CD4-positive, alpha-beta T cell (primary cell): ENCODE data around the gene CALR. TPM values are rescaled to one million over a fixed set of nuclear protein-coding genes. Genes with fewer than 3 reads are reported as not detected.
"Not testable (repeated sequence)": the region's sequence is repeated elsewhere in the genome, so short reads cannot be mapped to it uniquely, and the experiment has no call there.

Source experiments
- ATAC-seq: fragments of 200-7000 bp; cut with Tn5 transposase; one replicate; pipeline ENCODE4 v1.10.0; 2022; ENCODE audit warnings: mild to moderate bottlenecking; ENCODE audit not compliant: poor library complexity
- CTCF ChIA-PET: fragments of 350-600 bp; sonication (Branson Sonifier 250); formaldehyde crosslinking; loops from one replicate; lab custom pipeline; 2021; ENCODE audit warnings: antibody characterized with exemption, inconsistent platforms; lab: Charles Lee
- POLR2A ChIA-PET: fragments of 350-600 bp; sonication (Branson Sonifier 250); formaldehyde crosslinking; loops from one replicate; lab custom pipeline; 2021; ENCODE audit warnings: antibody characterized with exemption, inconsistent platforms; lab: Charles Lee
- DNase-seq, 14 experiments: peaks; one replicate each; pipeline ENCODE4 v3.0.0-alpha.2; 2013 to 2020; ENCODE audit warnings: mixed read lengths in 2 of 14
- H3K27ac ChIP-seq, 2 donors: one replicate each; pipeline versions ENCODE4 v1.5.1 to v1.7.0; 2013; ENCODE audit warnings: low read length in 2 of 2, low read depth in 1 of 2, mild to moderate bottlenecking in 1 of 2
- H3K27me3 ChIP-seq, 2 experiments: 1 replicate in 1 of 2; 2 replicates in 1 of 2; pipeline versions ENCODE4 v1.6.1 to v1.7.0; 2013; ENCODE audit warnings: low read length in 2 of 2, control low read depth in 1 of 2, mild to moderate bottlenecking in 1 of 2, moderate library complexity in 1 of 2; ENCODE audit not compliant: insufficient read depth in 2 of 2, control insufficient read depth in 1 of 2
- H3K36me3 ChIP-seq: one replicate; pipeline ENCODE4 v1.6.1; 2013; ENCODE audit warnings: low read length, control low read depth; ENCODE audit not compliant: insufficient read depth
- H3K4me1 ChIP-seq: one replicate; pipeline ENCODE4 v1.6.1; 2013; ENCODE audit warnings: low read length, control low read depth; ENCODE audit not compliant: insufficient read depth
- H3K4me3 ChIP-seq: one replicate; pipeline ENCODE4 v1.5.1; 2013; ENCODE audit warnings: mild to moderate bottlenecking, low read length, moderate library complexity
- H3K9me3 ChIP-seq, 2 experiments: 1 replicate in 1 of 2; 2 replicates in 1 of 2; pipeline versions ENCODE4 v1.6.1 to v1.7.0; 2013; ENCODE audit warnings: low read length in 2 of 2, mild to moderate bottlenecking in 2 of 2, control low read depth in 1 of 2, moderate library complexity in 1 of 2; ENCODE audit not compliant: control insufficient read depth in 1 of 2, insufficient read depth in 1 of 2
- H3K27ac Mint-ChIP-seq: one replicate; pipeline ENCODE4 v1.8.0; 2020; ENCODE audit warnings: mixed read lengths
- H3K27me3 Mint-ChIP-seq: one replicate; pipeline ENCODE4 v1.8.0; 2021; ENCODE audit warnings: mixed read lengths
- H3K36me3 Mint-ChIP-seq: one replicate; pipeline ENCODE4 v1.8.0; 2021; ENCODE audit warnings: low read depth, mixed read lengths
- H3K4me1 Mint-ChIP-seq: one replicate; pipeline ENCODE4 v1.8.0; 2021; ENCODE audit warnings: low read depth, mixed read lengths
- H3K4me3 Mint-ChIP-seq: one replicate; pipeline ENCODE4 v1.8.0; 2020; ENCODE audit warnings: mild to moderate bottlenecking, mixed read lengths
- H3K9me3 Mint-ChIP-seq: one replicate; pipeline ENCODE4 v1.8.0; 2020; ENCODE audit warnings: mixed read lengths
- intact Hi-C, 2 experiments: fragments of 100-400 bp; cut with DNase I in 1 of 2; cut with micrococcal nuclease in 1 of 2; formaldehyde crosslinking; loops; one replicate each; pipeline versions ENCODE4 v1.15.1 to v1.9.0; 2023 to 2025; cut with DNase I, micrococcal nuclease
- total RNA-seq, 174 experiments: library from RNA in 2 of 174; stranded (reverse) in 2 of 174; gene quantifications; one replicate each; pipeline ENCODE4 v1.2.3 and lab custom pipeline; 2021 to 2026
- TF ChIP-seq, protein P1 (sequence below): fragments of 200-600 bp; IDR thresholded peaks from one replicate; pipeline ENCODE4 v1.8.0; 2022; ENCODE audit warnings: antibody characterized with exemption, mild to moderate bottlenecking

CALR gene
- total RNA-seq, 2 experiments from 2014 or later, result 558 to 559 TPM

GRCh38 chr19:12973236-12973635 is 34.8 kb downstream of the CALR start:
- ChIA-PET POLR2A (no interaction called here), CTCF (no interaction called here)
- Mint-ChIP-seq H3K27me3 (peaks cover 12% of the 10 kb centered on the region), H3K27ac (no peak overlapping the region), H3K36me3 (no peaks in the 10 kb centered on the region), H3K4me3 (no peak overlapping the region), H3K9me3 (no peaks in the 10 kb centered on the region), H3K4me1 (no peaks in the 10 kb centered on the region)
- no peak for DNase-seq
- Histone ChIP-seq H3K4me3 (no peak overlapping the region), H3K4me1 (no peaks in the 10 kb centered on the region), H3K36me3 (no peaks in the 10 kb centered on the region), H3K27me3 (peaks cover 7 to 8% of the 10 kb centered on the region in 2 experiments), H3K9me3 (no peaks in the 10 kb centered on the region), H3K27ac (no peak overlapping the region)
- TF ChIP-seq, protein P1, sequence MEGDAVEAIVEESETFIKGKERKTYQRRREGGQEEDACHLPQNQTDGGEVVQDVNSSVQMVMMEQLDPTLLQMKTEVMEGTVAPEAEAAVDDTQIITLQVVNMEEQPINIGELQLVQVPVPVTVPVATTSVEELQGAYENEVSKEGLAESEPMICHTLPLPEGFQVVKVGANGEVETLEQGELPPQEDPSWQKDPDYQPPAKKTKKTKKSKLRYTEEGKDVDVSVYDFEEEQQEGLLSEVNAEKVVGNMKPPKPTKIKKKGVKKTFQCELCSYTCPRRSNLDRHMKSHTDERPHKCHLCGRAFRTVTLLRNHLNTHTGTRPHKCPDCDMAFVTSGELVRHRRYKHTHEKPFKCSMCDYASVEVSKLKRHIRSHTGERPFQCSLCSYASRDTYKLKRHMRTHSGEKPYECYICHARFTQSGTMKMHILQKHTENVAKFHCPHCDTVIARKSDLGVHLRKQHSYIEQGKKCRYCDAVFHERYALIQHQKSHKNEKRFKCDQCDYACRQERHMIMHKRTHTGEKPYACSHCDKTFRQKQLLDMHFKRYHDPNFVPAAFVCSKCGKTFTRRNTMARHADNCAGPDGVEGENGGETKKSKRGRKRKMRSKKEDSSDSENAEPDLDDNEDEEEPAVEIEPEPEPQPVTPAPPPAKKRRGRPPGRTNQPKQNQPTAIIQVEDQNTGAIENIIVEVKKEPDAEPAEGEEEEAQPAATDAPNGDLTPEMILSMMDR, result no peak
- ATAC-seq, result no peak
- intact Hi-C loops, result no loop called here

DNA sequence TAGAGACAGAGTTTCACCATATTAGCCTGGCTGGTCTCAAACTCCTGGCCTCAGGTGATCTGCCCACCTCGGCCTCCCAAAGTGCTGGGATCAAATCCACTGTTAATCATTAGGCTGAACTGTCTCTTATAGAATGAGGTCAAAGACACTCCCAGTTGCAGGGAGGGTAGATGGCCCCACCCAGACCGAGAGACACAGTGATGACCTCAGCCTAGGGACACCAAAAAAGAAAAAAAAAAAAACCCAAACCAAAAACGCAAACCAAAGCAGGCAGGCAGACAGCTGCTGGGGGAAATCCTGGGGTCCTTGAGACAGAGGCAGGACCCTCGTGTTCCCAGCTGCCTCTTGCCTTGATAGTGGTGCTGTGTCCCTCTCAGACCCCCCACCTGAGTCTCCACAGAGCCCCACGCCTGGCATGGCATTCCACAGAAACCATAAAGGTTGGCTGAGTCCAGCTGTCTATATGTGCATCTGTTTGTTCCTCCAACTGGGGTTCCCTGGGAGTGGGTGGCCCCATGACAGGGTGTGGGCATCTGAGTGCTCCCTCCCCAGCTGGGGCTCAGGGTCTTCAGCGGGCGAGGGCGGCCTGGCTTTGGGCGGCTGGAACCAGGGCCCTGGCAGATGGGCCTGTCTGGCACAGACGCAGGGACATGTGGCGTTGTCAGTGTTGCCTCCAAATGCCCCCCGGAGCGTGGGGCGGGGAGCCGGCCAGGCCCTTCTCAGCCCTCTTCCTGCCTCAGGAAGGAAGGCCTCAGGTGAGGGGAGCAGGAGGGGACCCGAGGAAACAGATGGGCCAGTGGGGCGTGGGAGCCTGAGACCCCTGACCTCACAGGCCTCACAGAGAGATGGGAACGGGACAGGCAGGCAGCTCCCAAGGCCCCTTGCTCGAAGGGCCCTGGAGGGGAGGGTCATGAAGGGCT is 36.2 kb downstream of the CALR start:
- H3K4me3 Mint-ChIP-seq, result no peak overlapping the region
- CTCF ChIA-PET, result no interaction called here
- Histone ChIP-seq H3K27ac (no peak overlapping the region), H3K36me3 (no peaks in the 10 kb centered on the region), H3K27me3 (peaks cover 7 to 8% of the 10 kb centered on the region in 2 experiments), H3K4me3 (no peak overlapping the region), H3K9me3 (no peaks in the 10 kb centered on the region), H3K4me1 (no peaks in the 10 kb centered on the region)
- H3K27ac Mint-ChIP-seq, result no peak overlapping the region
- intact Hi-C loops, result no loop called here
- no peak for DNase-seq
- no peaks in the 10 kb centered on the region for H3K36me3 Mint-ChIP-seq
- ATAC-seq, result no peak
- no peaks in the 10 kb centered on the region for H3K4me1 Mint-ChIP-seq
- TF ChIP-seq, protein P1, result no peak
- H3K9me3 Mint-ChIP-seq, result no peaks in the 10 kb centered on the region
- peaks cover 13% of the 10 kb centered on the region for H3K27me3 Mint-ChIP-seq
- POLR2A ChIA-PET, result no interaction called here

DNA sequence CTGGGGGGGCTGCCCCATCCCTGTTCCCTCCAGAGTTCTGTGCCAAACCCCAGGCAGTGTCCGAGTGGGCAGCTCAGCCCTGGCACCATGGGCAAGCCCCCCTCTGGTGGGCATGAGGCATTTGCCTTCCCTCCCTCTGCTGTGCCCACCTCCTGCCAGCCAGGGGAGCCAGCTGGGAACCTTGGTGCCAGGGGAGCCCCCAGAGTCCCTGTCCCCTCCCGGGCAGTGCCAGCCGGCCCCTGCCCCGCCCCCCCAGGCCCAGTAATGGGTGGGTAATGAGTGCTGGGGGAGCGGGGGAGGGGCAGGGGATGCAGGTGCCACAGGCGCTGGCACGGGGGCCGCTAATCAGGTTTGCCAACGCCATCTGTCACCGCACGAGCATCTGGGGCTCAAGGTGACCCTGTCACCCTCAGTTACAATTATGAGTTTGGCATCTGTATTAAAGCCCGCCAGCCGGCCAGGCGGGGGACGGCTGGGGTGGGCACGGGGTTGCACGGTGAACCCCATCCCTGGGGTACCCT is 36.9 kb downstream of the CALR start:
- no peak overlapping the region for H3K4me3 ChIP-seq
- no peak overlapping the region for H3K27ac ChIP-seq
- H3K9me3 ChIP-seq, result no peaks in the 10 kb centered on the region
- H3K36me3 Mint-ChIP-seq, result no peaks in the 10 kb centered on the region
- DNase-seq (peak in 1 of 14 experiments; percentile 23), ATAC-seq (no peak)
- no peaks in the 10 kb centered on the region for H3K36me3 ChIP-seq
- H3K27ac Mint-ChIP-seq, result no peak overlapping the region
- intact Hi-C loops, result no loop called here
- peaks cover 13% of the 10 kb centered on the region for H3K27me3 Mint-ChIP-seq
- H3K4me3 Mint-ChIP-seq, result no peak overlapping the region
- POLR2A ChIA-PET, result no interaction called here
- H3K9me3 Mint-ChIP-seq, result no peaks in the 10 kb centered on the region
- no peaks in the 10 kb centered on the region for H3K4me1 Mint-ChIP-seq
- TF ChIP-seq, protein P1, result no peak
- H3K27me3 ChIP-seq, result peaks cover 7 to 8% of the 10 kb centered on the region in 2 experiments
- no peaks in the 10 kb centered on the region for H3K4me1 ChIP-seq
- CTCF ChIA-PET, result interaction anchor here (4.9 kb wide), 1 partner anchor 10 kb away, joined by 51 read pairs; no protein-coding TSS in a partner anchor

DNA sequence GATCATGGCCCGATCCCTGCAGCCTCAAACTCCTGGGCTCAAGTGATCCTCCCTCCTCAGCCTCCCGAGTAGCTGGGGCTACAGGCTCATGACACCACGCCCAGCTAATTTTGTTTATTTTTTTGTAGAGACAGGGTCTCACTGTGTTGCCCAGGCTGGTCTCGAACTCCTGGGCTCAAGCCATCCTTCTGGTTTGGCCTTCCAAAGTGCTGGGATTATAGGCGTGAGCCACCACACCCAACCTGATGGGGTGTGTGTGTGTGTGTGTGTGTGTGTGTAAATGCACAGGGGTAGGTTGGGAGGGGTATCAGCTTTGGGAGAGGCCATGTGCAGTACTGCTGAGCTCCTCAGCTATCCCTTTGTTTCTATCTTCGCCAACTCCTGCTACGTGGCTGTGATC is 37.7 kb downstream of the CALR start:
- H3K9me3 Mint-ChIP-seq, H3K36me3 ChIP-seq, H3K4me1 ChIP-seq, H3K4me1 Mint-ChIP-seq, H3K27me3 ChIP-seq, H3K27ac ChIP-seq, intact Hi-C loops, ATAC-seq, H3K9me3 ChIP-seq, DNase-seq, H3K4me3 ChIP-seq, POLR2A ChIA-PET, H3K36me3 Mint-ChIP-seq, H3K27ac Mint-ChIP-seq, H3K4me3 Mint-ChIP-seq: not testable (repeated sequence)
- CTCF ChIA-PET, result interaction anchor here (1.6 to 5.1 kb wide), 4 partner anchors 11 to 286 kb away, joined by 9 to 83 read pairs (median 46); no protein-coding TSS in a partner anchor
- H3K27me3 Mint-ChIP-seq, result peaks cover 13% of the 10 kb centered on the region
